Measurements from ENCODE around the gene TDP2. TPM values are rescaled to one million over a fixed set of nuclear protein-coding genes. Genes with fewer than 3 reads are reported as not detected.

Gene TDP2
- total and polyA plus RNA-seq, 2 donors (not counting 1 experiment from before 2014, with no cell fraction given), result 32.5 to 37.5 TPM

- Histone ChIP-seq H3K79me2 (ENCODE audit: control insufficient read depth, insufficient read depth, low read length) (no peaks in the 10 kb centered on the region), H3K9me3 (ENCODE audit: control insufficient read depth, insufficient read depth, low read depth, low read length) (no peaks in the 10 kb centered on the region), H3K27ac (ENCODE audit: insufficient read depth, low read length) (no peak overlapping the region), H3K4me2 (ENCODE audit: extremely low read depth, insufficient read depth, low read length) (no peak overlapping the region), H3K4me1 (ENCODE audit: control insufficient read depth, extremely low read depth, insufficient read depth, low read length) (no peaks in the 10 kb centered on the region), H3K36me3 (ENCODE audit: control insufficient read depth, insufficient read depth, low read length) (no peaks in the 10 kb centered on the region), H2AFZ (ENCODE audit: low read length) (no peak overlapping the region), H3K27me3 (ENCODE audit: control insufficient read depth, insufficient read depth, low read length) (no peaks in the 10 kb centered on the region), H3K9ac (ENCODE audit: insufficient read depth, low read length) (no peak overlapping the region), H3K4me3 (replicated peaks in 1 of 4; ENCODE audit: control extremely low read depth in 1 of 4, insufficient read depth in 1 of 4, low read depth in 3 of 4, low read length in 4 of 4) (no peak overlapping the region), H4K20me1 (ENCODE audit: control insufficient read depth, extremely low read depth, insufficient read depth, low read length) (no peaks in the 10 kb centered on the region)
- DNase-seq (ENCODE audit: low read depth in 2 of 2), result no peak
- no peak for TF ChIP-seq EZH2 (IDR thresholded peaks at IDR 0.05; ENCODE audit: low read length, missing control alignments)
- TF ChIP-seq, protein P1, sequence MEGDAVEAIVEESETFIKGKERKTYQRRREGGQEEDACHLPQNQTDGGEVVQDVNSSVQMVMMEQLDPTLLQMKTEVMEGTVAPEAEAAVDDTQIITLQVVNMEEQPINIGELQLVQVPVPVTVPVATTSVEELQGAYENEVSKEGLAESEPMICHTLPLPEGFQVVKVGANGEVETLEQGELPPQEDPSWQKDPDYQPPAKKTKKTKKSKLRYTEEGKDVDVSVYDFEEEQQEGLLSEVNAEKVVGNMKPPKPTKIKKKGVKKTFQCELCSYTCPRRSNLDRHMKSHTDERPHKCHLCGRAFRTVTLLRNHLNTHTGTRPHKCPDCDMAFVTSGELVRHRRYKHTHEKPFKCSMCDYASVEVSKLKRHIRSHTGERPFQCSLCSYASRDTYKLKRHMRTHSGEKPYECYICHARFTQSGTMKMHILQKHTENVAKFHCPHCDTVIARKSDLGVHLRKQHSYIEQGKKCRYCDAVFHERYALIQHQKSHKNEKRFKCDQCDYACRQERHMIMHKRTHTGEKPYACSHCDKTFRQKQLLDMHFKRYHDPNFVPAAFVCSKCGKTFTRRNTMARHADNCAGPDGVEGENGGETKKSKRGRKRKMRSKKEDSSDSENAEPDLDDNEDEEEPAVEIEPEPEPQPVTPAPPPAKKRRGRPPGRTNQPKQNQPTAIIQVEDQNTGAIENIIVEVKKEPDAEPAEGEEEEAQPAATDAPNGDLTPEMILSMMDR (conservative IDR thresholded peaks at IDR 0.05 in 1 of 2, IDR thresholded peaks at IDR 0.05 in 1 of 2; ENCODE audit: low read depth in 1 of 2, low read length in 2 of 2), result no peak
Observed at GRCh38 chr6:24613361-24614042, 53.2 kb downstream of the TDP2 start.

DNA sequence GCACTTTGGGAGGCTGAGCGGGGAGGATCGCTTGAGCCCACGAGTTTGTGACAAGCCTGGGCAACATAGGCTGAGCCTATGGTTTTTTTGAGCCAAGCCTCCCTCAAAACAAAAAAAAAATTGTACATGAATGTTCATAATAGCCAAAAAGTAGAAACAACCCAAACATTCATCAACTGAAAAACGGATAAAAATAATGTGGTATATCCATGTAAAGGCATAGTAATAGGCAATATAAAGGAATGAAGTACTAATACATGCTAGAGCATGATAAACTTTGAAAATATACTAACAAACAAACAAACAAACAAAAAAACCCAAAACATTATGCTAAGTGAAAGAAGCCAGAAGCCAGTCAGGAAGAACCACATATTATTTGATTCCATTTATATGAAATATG lies 56.0 kb downstream of the TDP2 start:
- Histone ChIP-seq H3K4me1 (ENCODE audit: control insufficient read depth, extremely low read depth, insufficient read depth, low read length) (no peaks in the 10 kb centered on the region), H3K4me2 (ENCODE audit: extremely low read depth, insufficient read depth, low read length) (no peak overlapping the region), H3K27me3 (ENCODE audit: control insufficient read depth, insufficient read depth, low read length) (no peaks in the 10 kb centered on the region), H3K9me3 (ENCODE audit: control insufficient read depth, insufficient read depth, low read depth, low read length) (no peaks in the 10 kb centered on the region), H4K20me1 (ENCODE audit: control insufficient read depth, extremely low read depth, insufficient read depth, low read length) (no peaks in the 10 kb centered on the region), H3K79me2 (ENCODE audit: control insufficient read depth, insufficient read depth, low read length) (no peaks in the 10 kb centered on the region), H3K27ac (ENCODE audit: insufficient read depth, low read length) (no peak overlapping the region), H3K4me3 (replicated peaks in 1 of 4; ENCODE audit: control extremely low read depth in 1 of 4, insufficient read depth in 1 of 4, low read depth in 3 of 4, low read length in 4 of 4) (no peak overlapping the region), H3K9ac (ENCODE audit: insufficient read depth, low read length) (no peak overlapping the region), H2AFZ (ENCODE audit: low read length) (no peak overlapping the region), H3K36me3 (ENCODE audit: control insufficient read depth, insufficient read depth, low read length) (no peaks in the 10 kb centered on the region)
- DNase-seq (ENCODE audit: low read depth in 2 of 2), result no peak
- TF ChIP-seq EZH2 (IDR thresholded peaks at IDR 0.05; ENCODE audit: low read length, missing control alignments), result no peak
- TF ChIP-seq, protein P1 (conservative IDR thresholded peaks at IDR 0.05 in 1 of 2, IDR thresholded peaks at IDR 0.05 in 1 of 2; ENCODE audit: low read depth in 1 of 2, low read length in 2 of 2), result no peak

DNA sequence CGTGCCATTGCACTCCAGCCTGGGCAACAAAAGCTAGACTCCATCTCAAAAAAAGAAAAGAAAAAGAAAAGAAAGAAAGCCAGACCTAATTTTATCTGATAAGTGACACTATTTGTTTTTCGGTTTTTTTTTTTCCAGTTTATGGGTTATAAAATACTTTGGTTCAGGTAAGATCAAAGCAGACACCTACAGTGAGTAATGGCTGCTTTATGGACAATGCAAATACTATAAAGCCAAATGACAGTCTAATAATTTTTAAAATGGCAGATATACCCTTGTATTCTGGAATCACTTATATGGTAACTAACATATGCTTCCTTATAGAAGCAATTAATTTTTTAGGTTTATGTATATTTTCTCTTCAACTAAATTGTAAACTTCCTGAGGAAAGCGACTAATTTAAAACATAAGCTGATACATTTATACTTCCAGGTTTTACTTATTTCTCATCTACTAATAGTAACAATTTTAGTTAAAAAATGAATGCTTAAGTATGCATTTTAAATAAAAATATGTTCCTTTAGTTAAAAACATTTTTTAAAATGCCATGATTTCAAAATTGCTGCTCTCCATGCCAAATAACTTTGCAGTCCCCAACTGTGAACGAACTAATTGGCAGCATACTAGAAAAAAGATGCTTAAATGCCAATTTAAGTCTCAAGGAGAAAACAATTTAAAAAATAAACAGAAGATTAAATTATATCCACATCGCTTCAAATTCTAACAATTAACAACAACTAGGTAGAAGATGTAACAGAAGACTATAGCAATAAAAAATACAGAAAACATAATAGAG lies 59.2 kb downstream of the TDP2 start:
- no peak overlapping the region for H3K9ac ChIP-seq (ENCODE audit: insufficient read depth, low read length)
- no peak overlapping the region for H3K4me3 ChIP-seq (replicated peaks in 1 of 4; ENCODE audit: control extremely low read depth in 1 of 4, insufficient read depth in 1 of 4, low read depth in 3 of 4, low read length in 4 of 4)
- H2AFZ ChIP-seq (ENCODE audit: low read length), result no peak overlapping the region
- H3K9me3 ChIP-seq (ENCODE audit: control insufficient read depth, insufficient read depth, low read depth, low read length), result no peaks in the 10 kb centered on the region
- H3K27me3 ChIP-seq (ENCODE audit: control insufficient read depth, insufficient read depth, low read length), result no peaks in the 10 kb centered on the region
- H3K27ac ChIP-seq (ENCODE audit: insufficient read depth, low read length), result no peak overlapping the region
- no peaks in the 10 kb centered on the region for H3K36me3 ChIP-seq (ENCODE audit: control insufficient read depth, insufficient read depth, low read length)
- H3K4me2 ChIP-seq (ENCODE audit: extremely low read depth, insufficient read depth, low read length), result no peak overlapping the region
- TF ChIP-seq, protein P1 (conservative IDR thresholded peaks at IDR 0.05 in 1 of 2, IDR thresholded peaks at IDR 0.05 in 1 of 2; ENCODE audit: low read depth in 1 of 2, low read length in 2 of 2), result no peak
- TF ChIP-seq EZH2 (IDR thresholded peaks at IDR 0.05; ENCODE audit: low read length, missing control alignments), result no peak
- H3K4me1 ChIP-seq (ENCODE audit: control insufficient read depth, extremely low read depth, insufficient read depth, low read length), result no peaks in the 10 kb centered on the region
- no peaks in the 10 kb centered on the region for H3K79me2 ChIP-seq (ENCODE audit: control insufficient read depth, insufficient read depth, low read length)
- H4K20me1 ChIP-seq (ENCODE audit: control insufficient read depth, extremely low read depth, insufficient read depth, low read length), result no peaks in the 10 kb centered on the region
- no peak for DNase-seq (ENCODE audit: low read depth in 2 of 2)

All from fibroblast of lung (primary cell).